Panc1 (cell line): ENCODE measurements around the gene CHRNA3. TPM values are rescaled to one million over a fixed set of nuclear protein-coding genes. Genes with fewer than 3 reads are reported as not detected.

Experiments used
- ATAC-seq: fragments of 200-7000 bp; cut with Tn5 transposase; 2 replicates; pipeline ENCODE4 v1.9.1; 2020; ENCODE audit warnings: mild to moderate bottlenecking, moderate library complexity
- BruUV-seq: library from RNA; stranded (reverse); fragments of 400-500 nt; replicated peaks from 2 replicates; lab custom pipeline; 2021; lab: Mats Ljungman, UMichigan
- CTCF ChIA-PET: fragments of 300-600 bp; sonication (Branson Sonifier 250); formaldehyde crosslinking; loops from one replicate; lab custom pipeline; 2022; ENCODE audit warnings: antibody characterized with exemption; lab: Charles Lee
- POLR2A ChIA-PET: fragments of 300-600 bp; sonication (Branson Sonifier 250); formaldehyde crosslinking; loops from one replicate; lab custom pipeline; 2022; ENCODE audit warnings: antibody characterized with exemption; lab: Charles Lee
- DNase-seq: peaks from one replicate; pipeline ENCODE4 v3.0.0-alpha.2; 2010; ENCODE audit warnings: low read depth, low spot score
- H3K27ac ChIP-seq: 2 replicates; pipeline ENCODE4 v1.5.1; 2011; ENCODE audit warnings: mild to moderate bottlenecking, low read length, inconsistent platforms
- H3K27me3 ChIP-seq: fragments of 200-500 bp; sonication (Bioruptor generic); 2 replicates; pipeline ENCODE4 v1.6.0; 2014; ENCODE audit warnings: low read length, inconsistent platforms; ENCODE audit not compliant: control insufficient read depth, insufficient read depth
- H3K36me3 ChIP-seq: fragments of 200-500 bp; sonication (Bioruptor generic); 2 replicates; pipeline ENCODE4 v1.5.1; 2014; ENCODE audit warnings: inconsistent platforms, mild to moderate bottlenecking, low read length, moderate library complexity; ENCODE audit not compliant: control insufficient read depth, insufficient read depth
- H3K4me1 ChIP-seq: 2 replicates; pipeline ENCODE4 v1.5.1; 2011; ENCODE audit warnings: inconsistent platforms, mild to moderate bottlenecking, low read length, moderate library complexity; ENCODE audit not compliant: control insufficient read depth, insufficient read depth
- H3K4me3 ChIP-seq, 2 experiments: 2 replicates each; pipeline ENCODE4 v1.5.1; 2011 to 2012; ENCODE audit warnings: low read depth in 2 of 2, low read length in 2 of 2, mild to moderate bottlenecking in 2 of 2, inconsistent platforms in 1 of 2, moderate library complexity in 1 of 2
- H3K9me3 ChIP-seq: fragments of 200-500 bp; sonication (Bioruptor generic); 2 replicates; pipeline ENCODE4 v1.5.1; 2014; ENCODE audit warnings: low read depth, mild to moderate bottlenecking, inconsistent platforms, low read length, moderate library complexity; ENCODE audit not compliant: control insufficient read depth, insufficient read depth
- CTCF ChIP-seq: fragments of 450-650 bp; IDR thresholded peaks from 2 replicates; pipeline ENCODE4 v1.5.1; 2017; ENCODE audit warnings: mild to moderate bottlenecking
- POLR2AphosphoS5 ChIP-seq: IDR thresholded peaks from 2 replicates; pipeline ENCODE4 v1.6.1; 2012; ENCODE audit warnings: mild to moderate bottlenecking, low read depth, low read length, moderate library complexity
- REST ChIP-seq, 2 experiments: IDR thresholded peaks; 2 replicates each; pipeline ENCODE4 v1.6.1; 2011 to 2012; ENCODE audit warnings: low read depth in 2 of 2, control low read depth in 1 of 2, low read length in 1 of 2, mild to moderate bottlenecking in 1 of 2, moderate library complexity in 1 of 2; ENCODE audit not compliant: insufficient read depth in 1 of 2
- SIN3A ChIP-seq: IDR thresholded peaks from 2 replicates; pipeline ENCODE4 v1.6.1; 2012; ENCODE audit warnings: low read depth, mild to moderate bottlenecking, low read length, moderate library complexity, borderline replicate concordance; ENCODE audit not compliant: insufficient read depth
- TCF7L2 ChIP-seq: IDR thresholded peaks from 2 replicates; pipeline ENCODE4 v1.6.1; 2011; ENCODE audit warnings: mild to moderate bottlenecking, low read depth, low read length, inconsistent platforms
- in situ Hi-C: cut with HindIII; loops from 2 replicates; pipeline ENCODE4 v1.10.0; 2016; ENCODE audit warnings: low sequenced_read_pairs, low pct_unique_long_range_greater_than_20kb
- intact Hi-C: fragments of 100-400 bp; cut with micrococcal nuclease; formaldehyde crosslinking; loops from one replicate; pipeline ENCODE4 v1.10.0; 2022; ENCODE audit not compliant: unreplicated experiment
- total RNA-seq: library from RNA; stranded (reverse); gene quantifications from one replicate; pipeline ENCODE4 v1.2.1, GENCODE V29; 2021; ENCODE audit not compliant: unreplicated experiment

Gene CHRNA3
- total RNA-seq, 1 experiment from 2014 or later = 0.31 TPM

GRCh38 chr15:78641102-78641748, 20.4 kb upstream of the CHRNA3 start, which contains the start of gene CHRNB4:
Gene CHRNB4 (minus strand): TSS chr15:78641210. CDS start chr15:78641133, 77 bp downstream.
- CTCF ChIA-PET = no interaction called here
- TF ChIP-seq SIN3A = no peak
- no peak for TF ChIP-seq POLR2AphosphoS5
- TF ChIP-seq REST (IDR thresholded peaks at IDR 0.05; ENCODE audit: insufficient read depth in 1 of 2, low read depth in 2 of 2, low read length in 1 of 2) = no peak
- no peak for TF ChIP-seq CTCF
- no peak for TF ChIP-seq TCF7L2
- no peak for DNase-seq

GRCh38 chr15:78640527-78641101, 19.8 kb upstream of the CHRNA3 start:
- H3K27me3 ChIP-seq = no peaks in the 10 kb centered on the region
- no peaks in the 10 kb centered on the region for H3K36me3 ChIP-seq
- peak; percentile 28 for ATAC-seq
- intact Hi-C loops (no loop called here), in situ Hi-C loops (no loop called here)
- H3K27ac ChIP-seq = no peak overlapping the region
- peak overlapping the region; percentile 41 to 43 for H3K4me3 ChIP-seq
- ChIA-PET POLR2A (no interaction called here), CTCF (no interaction called here)
- no TSS peak for BruUV-seq
- DNase-seq = no peak
- no peak for TF ChIP-seq TCF7L2
- TF ChIP-seq CTCF = no peak
- no peak for TF ChIP-seq REST (IDR thresholded peaks at IDR 0.05; ENCODE audit: insufficient read depth in 1 of 2, low read depth in 2 of 2, low read length in 1 of 2)
- TF ChIP-seq POLR2AphosphoS5 = no peak
- no peak for TF ChIP-seq SIN3A
- no peaks in the 10 kb centered on the region for H3K4me1 ChIP-seq
- no peaks in the 10 kb centered on the region for H3K9me3 ChIP-seq

More at GRCh38 chr15:78641102-78641748, 20.4 kb upstream of the CHRNA3 start, which contains the start of gene CHRNB4:
- intact Hi-C loops (no loop called here), in situ Hi-C loops (no loop called here)
- no peaks in the 10 kb centered on the region for H3K36me3 ChIP-seq
- BruUV-seq = no TSS peak
- H3K27ac ChIP-seq = no peak within 1 kb of the TSS
- no peaks in the 10 kb centered on the region for H3K27me3 ChIP-seq
- peak within 1 kb of the TSS; percentile 41 to 43 for H3K4me3 ChIP-seq
- POLR2A ChIA-PET = no interaction called here
- peak; percentile 69 for ATAC-seq
- H3K4me1 ChIP-seq = no peaks in the 10 kb centered on the region
- H3K9me3 ChIP-seq = no peaks in the 10 kb centered on the region
